ENCODE data around the gene CRPPA.

- no peak for TF ChIP-seq NKRF (conservative IDR thresholded peaks at IDR 0.05)
- peak; percentile 56 for TF ChIP-seq POLR2A (IDR thresholded peaks at IDR 0.05; ENCODE audit: low read depth, low read length)
- no peak for TF ChIP-seq CTCF (IDR thresholded peaks at IDR 0.05 in 2 of 3, conservative IDR thresholded peaks at IDR 0.05 in 1 of 3; ENCODE audit: control insufficient read depth in 2 of 3, extremely low read depth in 1 of 3, insufficient read depth in 1 of 3, low read depth in 3 of 3, low read length in 3 of 3)
- TF ChIP-seq REST (IDR thresholded peaks at IDR 0.05; ENCODE audit: low read depth, low read length): no peak
Observed at GRCh38 chr7:16420649-16421332, 547 bp downstream of the CRPPA start.
